Measurements from ENCODE around the gene SWI5.

The SWI5 gene

GRCh38 chr9:128296340-128297220 is 20.5 kb downstream of the SWI5 start:
- TF ChIP-seq RARB (CRISPR knock-in tag; IDR thresholded peaks at IDR 0.05) (no peak), ISL1 (CRISPR knock-in tag; IDR thresholded peaks at IDR 0.05) (no peak), PATZ1 (CRISPR knock-in tag; IDR thresholded peaks at IDR 0.05; ENCODE audit: borderline replicate concordance) (no peak), OSR1 (CRISPR knock-in tag; IDR thresholded peaks at IDR 0.05) (no peak), ZC3H10 (CRISPR knock-in tag; IDR thresholded peaks at IDR 0.05) (no peak), TSHZ2 (CRISPR knock-in tag; IDR thresholded peaks at IDR 0.05) (no peak), TOX (CRISPR knock-in tag; IDR thresholded peaks at IDR 0.05; ENCODE audit: borderline replicate concordance) (no peak), GLIS3 (CRISPR knock-in tag; IDR thresholded peaks at IDR 0.05) (no peak), ZFP3 (CRISPR knock-in tag; IDR thresholded peaks at IDR 0.05) (no peak), CSDC2 (CRISPR knock-in tag; IDR thresholded peaks at IDR 0.05) (no peak), SNAI2 (CRISPR knock-in tag; IDR thresholded peaks at IDR 0.05) (no peak)
- TF ChIP-seq, protein P1, sequence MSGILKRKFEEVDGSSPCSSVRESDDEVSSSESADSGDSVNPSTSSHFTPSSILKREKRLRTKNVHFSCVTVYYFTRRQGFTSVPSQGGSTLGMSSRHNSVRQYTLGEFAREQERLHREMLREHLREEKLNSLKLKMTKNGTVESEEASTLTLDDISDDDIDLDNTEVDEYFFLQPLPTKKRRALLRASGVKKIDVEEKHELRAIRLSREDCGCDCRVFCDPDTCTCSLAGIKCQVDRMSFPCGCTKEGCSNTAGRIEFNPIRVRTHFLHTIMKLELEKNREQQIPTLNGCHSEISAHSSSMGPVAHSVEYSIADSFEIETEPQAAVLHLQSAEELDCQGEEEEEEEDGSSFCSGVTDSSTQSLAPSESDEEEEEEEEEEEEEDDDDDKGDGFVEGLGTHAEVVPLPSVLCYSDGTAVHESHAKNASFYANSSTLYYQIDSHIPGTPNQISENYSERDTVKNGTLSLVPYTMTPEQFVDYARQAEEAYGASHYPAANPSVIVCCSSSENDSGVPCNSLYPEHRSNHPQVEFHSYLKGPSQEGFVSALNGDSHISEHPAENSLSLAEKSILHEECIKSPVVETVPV (CRISPR knock-in tag; IDR thresholded peaks at IDR 0.05): no peak
- no peak for ATAC-seq

DNA sequence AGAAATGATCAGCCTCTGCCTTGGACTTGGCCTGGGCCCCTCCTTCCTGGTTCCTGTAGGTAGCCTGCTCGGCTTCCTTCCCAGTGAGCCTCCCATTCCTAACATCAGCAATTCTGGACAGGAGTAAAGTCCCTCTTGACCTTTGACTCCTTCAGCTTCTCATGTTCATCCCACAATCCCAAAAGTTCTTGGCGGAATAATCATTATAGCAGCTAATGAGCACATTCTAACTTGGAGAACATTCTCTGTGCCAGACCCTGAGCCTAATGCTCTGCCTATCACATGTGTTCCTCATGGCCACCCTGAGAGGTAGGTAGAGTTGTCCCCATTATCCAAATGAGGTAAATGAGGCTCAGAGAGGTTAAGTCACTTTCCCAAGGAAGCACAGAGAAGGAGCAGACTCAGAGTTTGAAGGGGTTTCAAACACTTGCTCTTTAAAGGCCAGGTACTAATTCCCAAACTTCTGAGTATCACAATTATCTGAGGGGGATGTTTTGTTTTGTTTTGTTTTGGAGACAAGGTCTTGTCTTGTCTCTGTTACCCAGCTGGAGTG is 21.2 kb downstream of the SWI5 start:
- no peak for TF ChIP-seq ZFP3 (CRISPR knock-in tag; IDR thresholded peaks at IDR 0.05)
- TF ChIP-seq ZNF70 (CRISPR knock-in tag; IDR thresholded peaks at IDR 0.05): no peak
- no peak for TF ChIP-seq ZC3H10 (CRISPR knock-in tag; IDR thresholded peaks at IDR 0.05)
- no peak for TF ChIP-seq RARB (CRISPR knock-in tag; IDR thresholded peaks at IDR 0.05)
- no peak for TF ChIP-seq GLIS3 (CRISPR knock-in tag; IDR thresholded peaks at IDR 0.05)
- no peak for TF ChIP-seq POU6F1 (CRISPR knock-in tag; IDR thresholded peaks at IDR 0.05; ENCODE audit: borderline replicate concordance, low read depth)
- TF ChIP-seq, protein P1 (CRISPR knock-in tag; IDR thresholded peaks at IDR 0.05): no peak
- TF ChIP-seq ZNF8 (CRISPR knock-in tag; IDR thresholded peaks at IDR 0.05): no peak
- no peak for TF ChIP-seq TCF4 (CRISPR knock-in tag; IDR thresholded peaks at IDR 0.05; ENCODE audit: borderline replicate concordance)
- TF ChIP-seq ISL1 (CRISPR knock-in tag; IDR thresholded peaks at IDR 0.05): no peak
- TF ChIP-seq OSR1 (CRISPR knock-in tag; IDR thresholded peaks at IDR 0.05): no peak
- no peak for TF ChIP-seq TOX (CRISPR knock-in tag; IDR thresholded peaks at IDR 0.05; ENCODE audit: borderline replicate concordance)
- TF ChIP-seq ARNTL (CRISPR knock-in tag; IDR thresholded peaks at IDR 0.05; ENCODE audit: borderline replicate concordance, low read depth): no peak
- TF ChIP-seq TSHZ2 (CRISPR knock-in tag; IDR thresholded peaks at IDR 0.05): no peak
- no peak for TF ChIP-seq PATZ1 (CRISPR knock-in tag; IDR thresholded peaks at IDR 0.05; ENCODE audit: borderline replicate concordance)
- TF ChIP-seq ZFP30 (CRISPR knock-in tag; IDR thresholded peaks at IDR 0.05): no peak
- TF ChIP-seq CSDC2 (CRISPR knock-in tag; IDR thresholded peaks at IDR 0.05): no peak
- no peak for TF ChIP-seq ZNF565 (CRISPR knock-in tag; conservative IDR thresholded peaks at IDR 0.05; ENCODE audit: low read depth)
- TF ChIP-seq, protein P2, sequence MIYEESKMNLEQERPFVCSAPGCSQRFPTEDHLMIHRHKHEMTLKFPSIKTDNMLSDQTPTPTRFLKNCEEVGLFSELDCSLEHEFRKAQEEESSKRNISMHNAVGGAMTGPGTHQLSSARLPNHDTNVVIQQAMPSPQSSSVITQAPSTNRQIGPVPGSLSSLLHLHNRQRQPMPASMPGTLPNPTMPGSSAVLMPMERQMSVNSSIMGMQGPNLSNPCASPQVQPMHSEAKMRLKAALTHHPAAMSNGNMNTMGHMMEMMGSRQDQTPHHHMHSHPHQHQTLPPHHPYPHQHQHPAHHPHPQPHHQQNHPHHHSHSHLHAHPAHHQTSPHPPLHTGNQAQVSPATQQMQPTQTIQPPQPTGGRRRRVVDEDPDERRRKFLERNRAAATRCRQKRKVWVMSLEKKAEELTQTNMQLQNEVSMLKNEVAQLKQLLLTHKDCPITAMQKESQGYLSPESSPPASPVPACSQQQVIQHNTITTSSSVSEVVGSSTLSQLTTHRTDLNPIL (CRISPR knock-in tag; IDR thresholded peaks at IDR 0.05; ENCODE audit: low read depth): no peak

More for the DNA sequence above, 21.2 kb downstream of the SWI5 start:
- ATAC-seq: no peak

Data from SK-N-SH treated with all-trans-retinoic acid at 6 μM for 48 hours (cell line).